Stimulated activated CD8-positive, alpha-beta memory T cell treated with anti-CD3 and anti-CD28 coated beads, Interleukin-4, amount 100 ng/mL, for 4 hours (primary cell): ENCODE results near the gene TGFB1.
A peak's percentile ranks its signal among the peaks of the same experiment; 100 is the strongest.
"Not testable (repeated sequence)": the region's sequence is repeated elsewhere in the genome, so short reads cannot be mapped to it uniquely, and the experiment has no call there.

Source experiments
- DNase-seq, 2 donors: peaks; one replicate each; pipeline ENCODE4 v3.0.0-alpha.2; 2020; ENCODE audit warnings: low read depth in 2 of 2, low spot score in 1 of 2

TGFB1 gene

GRCh38 chr19:41346916-41347315 is 6.8 kb downstream of the TGFB1 start:
- DNase-seq: not testable (repeated sequence)

GRCh38 chr19:41344162-41344561 is 9.6 kb downstream of the TGFB1 start:
- DNase-seq: no peak

GRCh38 chr19:41341669-41342490 is 11.8 kb downstream of the TGFB1 start:
- no peak for DNase-seq

GRCh38 chr19:41339936-41340335 is 13.8 kb downstream of the TGFB1 start:
- DNase-seq: no peak

DNA sequence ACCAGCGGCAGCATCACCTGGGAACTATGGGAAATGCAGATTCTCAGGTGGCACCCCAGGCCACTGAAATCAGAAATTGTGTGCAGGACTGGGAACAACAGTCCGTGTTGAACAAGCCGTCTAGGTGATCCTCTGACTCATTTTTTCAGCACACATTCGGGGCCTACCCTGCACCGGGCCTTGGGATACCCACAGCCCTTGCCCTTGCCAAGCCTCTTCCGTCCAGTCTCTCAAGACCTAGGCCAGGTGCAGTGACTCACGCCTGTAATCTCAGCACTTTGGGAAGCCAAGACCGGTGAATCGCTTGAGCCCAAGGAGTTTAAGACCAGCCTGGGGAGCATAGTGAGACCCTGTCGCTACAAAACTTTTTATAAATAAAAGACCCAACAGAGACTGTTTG is 18.3 kb downstream of the TGFB1 start:
- DNase-seq: no peak

DNA sequence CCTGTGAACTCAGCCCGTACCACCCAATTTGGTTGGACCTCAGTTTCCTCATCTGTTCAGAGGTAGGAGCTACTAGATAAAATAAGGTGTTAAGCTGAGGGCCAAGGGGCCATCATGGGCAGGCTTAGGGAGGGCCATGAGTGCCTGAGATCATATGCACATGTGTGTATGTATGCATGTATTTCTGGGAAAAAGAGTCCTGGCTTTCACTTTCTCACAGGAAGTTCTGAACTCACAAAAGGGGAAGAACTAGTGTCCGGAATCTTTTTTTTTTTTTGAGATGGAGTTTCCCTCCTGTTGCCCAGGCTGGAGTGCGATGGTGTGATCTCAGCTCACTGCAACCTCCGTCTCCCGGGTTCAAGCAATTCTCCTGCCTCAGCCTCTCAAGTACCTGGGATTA is 18.9 kb downstream of the TGFB1 start:
- no peak for DNase-seq

- no peak for DNase-seq
Measured at GRCh38 chr19:41332468-41332867, 21.3 kb downstream of the TGFB1 start.

DNA sequence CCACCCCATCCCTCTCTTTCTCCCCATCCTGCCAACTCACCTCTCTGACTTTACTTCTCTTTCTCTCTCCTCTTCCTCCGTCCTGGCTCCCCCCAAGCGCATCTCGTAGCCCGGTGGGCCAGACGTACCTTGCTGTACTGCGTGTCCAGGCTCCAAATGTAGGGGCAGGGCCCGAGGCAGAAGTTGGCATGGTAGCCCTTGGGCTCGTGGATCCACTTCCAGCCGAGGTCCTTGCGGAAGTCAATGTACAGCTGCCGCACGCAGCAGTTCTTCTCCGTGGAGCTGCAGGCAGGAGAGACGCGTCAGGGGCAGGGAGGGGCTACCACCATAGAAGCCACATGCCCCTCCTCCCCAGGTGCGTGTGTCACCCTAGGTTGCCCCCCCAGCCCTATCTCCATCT is 21.7 kb downstream of the TGFB1 start:
- DNase-seq: no peak

- no peak for DNase-seq
Measured at GRCh38 chr19:41330946-41331678, 22.6 kb downstream of the TGFB1 start.

- no peak for DNase-seq
Measured at GRCh38 chr19:41330481-41330880, 23.2 kb downstream of the TGFB1 start.

GRCh38 chr19:41328842-41329225 is 24.9 kb downstream of the TGFB1 start:
- no peak for DNase-seq

- no peak for DNase-seq
Measured at GRCh38 chr19:41328157-41328841, 25.4 kb downstream of the TGFB1 start.

DNA sequence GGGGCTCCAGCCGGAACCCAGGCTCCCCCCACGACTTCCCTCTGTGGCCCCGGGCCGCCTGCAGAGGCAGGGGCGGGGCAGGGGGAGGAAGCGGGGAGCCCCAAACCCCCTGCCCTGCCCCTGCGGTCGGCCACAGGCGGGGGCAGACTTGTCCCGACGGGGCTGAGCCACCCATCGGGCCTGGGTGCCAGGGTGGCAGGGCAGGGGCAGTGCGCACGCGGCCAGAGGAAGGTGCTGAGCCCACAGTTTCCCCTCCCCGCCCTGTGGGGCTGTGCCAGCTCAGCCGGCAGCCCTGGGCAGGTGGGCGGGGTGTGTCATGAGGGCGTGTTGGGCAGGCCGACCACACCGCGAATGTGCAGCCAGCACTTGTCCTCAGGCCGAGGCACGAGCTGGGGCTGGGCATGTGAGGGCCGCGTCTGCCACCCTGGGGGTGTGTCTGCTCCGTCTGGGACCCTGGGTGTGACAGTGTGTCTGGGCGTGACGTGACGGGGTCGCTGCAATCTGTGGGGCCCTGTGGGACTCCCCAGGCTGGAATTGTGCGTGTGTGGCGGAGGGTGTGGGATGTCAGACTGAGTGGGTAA is 26.1 kb downstream of the TGFB1 start:
- peak; percentile 66 to 87 for DNase-seq

DNA sequence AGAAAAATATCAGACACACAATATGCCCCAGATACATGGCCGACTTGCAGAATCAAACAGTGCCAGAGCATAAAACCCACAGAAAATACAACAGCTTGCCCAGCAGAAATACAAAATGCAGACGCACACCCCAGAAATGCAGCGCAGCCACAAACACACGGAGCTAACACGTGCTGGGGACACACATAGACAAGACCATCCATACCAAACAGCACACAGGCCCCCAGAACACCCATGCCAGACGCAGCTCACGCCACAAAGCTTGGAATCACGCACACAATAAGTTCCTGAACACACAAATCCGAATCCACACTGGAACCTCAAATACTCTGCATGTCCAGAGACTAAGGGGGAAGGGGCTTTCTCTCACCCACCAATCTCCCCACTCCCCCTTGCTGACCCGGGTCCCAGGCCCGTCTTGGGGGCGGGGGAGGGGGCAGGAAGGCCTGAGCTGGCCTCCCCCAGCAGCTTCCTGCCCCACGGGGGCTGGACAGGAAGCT is 26.6 kb downstream of the TGFB1 start:
- DNase-seq: no peak

GRCh38 chr19:41325947-41326706 is 27.6 kb downstream of the TGFB1 start:
- no peak for DNase-seq

DNA sequence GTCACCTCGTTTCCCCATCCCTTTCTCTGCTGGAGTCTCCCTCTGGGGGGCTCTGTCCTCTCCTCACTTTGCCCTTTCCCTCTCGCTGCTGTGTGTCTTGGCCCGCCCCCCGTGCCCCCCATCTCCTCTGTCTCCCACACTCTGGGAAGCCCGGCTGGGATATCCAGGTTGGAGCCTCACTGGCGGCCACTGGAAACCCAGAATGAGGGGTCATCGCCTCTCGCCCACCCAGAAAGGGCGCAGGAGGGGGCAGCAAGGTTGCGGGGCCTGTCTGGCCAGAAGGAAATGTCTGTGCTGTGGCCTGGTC is 28.1 kb downstream of the TGFB1 start:
- DNase-seq: no peak

DNA sequence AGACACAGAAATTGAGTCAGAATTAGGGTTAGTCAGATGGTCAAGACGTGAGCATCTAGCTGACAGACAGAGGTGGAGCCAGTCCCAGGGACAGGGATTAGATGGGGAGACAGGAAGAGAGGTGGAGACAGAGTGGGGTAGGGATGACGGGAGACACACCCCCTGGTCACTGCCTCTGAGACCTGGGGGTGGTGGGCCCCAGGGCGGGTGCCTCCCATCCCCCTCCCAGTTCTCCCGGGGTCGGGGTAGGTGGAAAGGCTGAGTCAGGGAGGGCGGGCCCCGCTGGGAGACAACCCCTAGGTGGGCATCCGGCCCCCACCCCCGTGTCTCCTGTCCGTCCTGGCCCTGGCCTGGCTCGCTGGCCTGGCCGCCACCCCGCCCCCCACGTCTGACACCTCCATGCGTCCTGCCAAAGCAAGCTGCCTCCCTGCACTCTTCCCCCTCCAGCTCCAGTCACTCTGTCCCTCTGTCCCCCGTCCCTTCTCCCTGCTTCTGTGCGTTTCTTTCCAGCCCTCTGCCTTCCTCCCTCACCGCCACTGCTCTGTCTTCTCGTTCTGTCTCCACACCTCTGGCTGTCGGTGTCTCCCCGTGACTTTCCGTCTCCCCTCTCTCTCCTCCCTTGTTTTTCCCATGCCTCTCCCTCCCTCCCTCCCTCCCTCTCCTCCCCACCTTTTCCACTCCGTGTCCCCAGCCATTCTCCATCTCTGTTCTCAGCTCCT is 28.6 kb downstream of the TGFB1 start:
- DNase-seq: no peak

DNA sequence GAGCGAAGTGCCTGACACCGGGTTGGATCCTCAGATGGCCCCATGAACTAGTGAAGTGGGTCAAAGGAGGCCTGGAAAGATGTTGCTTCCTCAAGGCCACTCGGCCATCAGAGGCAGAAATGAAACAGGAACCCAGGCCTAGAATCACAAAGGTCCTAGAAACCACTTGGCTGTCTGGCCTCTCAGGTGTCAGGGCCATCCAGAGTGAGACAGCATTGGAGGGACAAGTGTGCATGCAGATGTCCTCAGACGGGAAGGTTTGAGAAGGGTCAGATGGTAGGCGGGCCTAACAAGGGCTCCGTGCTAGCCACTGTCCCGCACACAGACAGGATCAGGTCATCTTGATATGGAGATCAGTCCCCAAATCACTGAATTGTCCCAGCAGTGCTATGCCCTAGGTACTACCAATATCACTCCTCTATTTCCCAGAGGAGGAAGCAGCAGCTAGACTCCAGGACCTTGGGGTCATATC is 29.5 kb downstream of the TGFB1 start:
- DNase-seq: no peak

- DNase-seq: no peak
Measured at GRCh38 chr19:41323430-41324125, 30.1 kb downstream of the TGFB1 start.

- no peak for DNase-seq
Measured at GRCh38 chr19:41323023-41323422, 30.7 kb downstream of the TGFB1 start.
